Measurements from ENCODE around the gene INHBE.

GRCh38 chr12:57476993-57477709 lies 22.0 kb downstream of the INHBE start:
- TF ChIP-seq CTCF (conservative IDR thresholded peaks at IDR 0.05; ENCODE audit: low read length) (no peak), EZH2phosphoT487 (IDR thresholded peaks at IDR 0.05; ENCODE audit: borderline replicate concordance) (no peak)
